A549 (cell line): ENCODE results near the gene TREML2. TPM values are rescaled to one million over a fixed set of nuclear protein-coding genes. Genes with fewer than 3 reads are reported as not detected.
A peak's percentile ranks its signal among the peaks of the same experiment; 100 is the strongest.
"Not testable (repeated sequence)": the region's sequence is repeated elsewhere in the genome, so short reads cannot be mapped to it uniquely, and the experiment has no call there.

ENCODE experiments used
- ATAC-seq, 2 experiments: fragments of 200-7000 bp in 1 of 2; fragments of >200 bp in 1 of 2; cut with Nextera tagmentation in 1 of 2; cut with Tn5 transposase in 1 of 2; 3 replicates each; pipeline versions ENCODE4 v1.8.0 to v1.9.1; 2018 to 2020; ENCODE audit warnings: mild to moderate bottlenecking in 1 of 2, moderate library complexity in 1 of 2
- CTCF ChIA-PET: fragments of 300-600 bp; sonication (Branson Sonifier 250); formaldehyde crosslinking; extraction: SDS; loops from one replicate; lab custom pipeline; 2021; ENCODE audit warnings: antibody characterized with exemption, inconsistent platforms; lab: Yijun Ruan, JAX
- POLR2A ChIA-PET: fragments of 350-600 bp; formaldehyde crosslinking; extraction: SDS; loops from one replicate; lab custom pipeline; 2021; ENCODE audit warnings: antibody characterized with exemption, inconsistent platforms; lab: Yijun Ruan, JAX
- DNase-seq, 2 experiments: peaks; one replicate each; pipeline versions ENCODE4 v3.0.0 to v3.0.0-alpha.2; 2011 to 2016; ENCODE audit warnings: low read depth in 1 of 2, low spot score in 1 of 2
- FAIRE-seq: peaks from 2 replicates; lab custom pipeline; 2011; peaks lifted over from hg19 to GRCh38; lab: Jason Lieb, UNC
- H3K27ac ChIP-seq, 2 experiments: fragments of >200 bp; sonication (Bioruptor Twin); formaldehyde crosslinking; 3 replicates each; pipeline ENCODE4 v1.5.1; 2016 to 2017
- H3K4me1 ChIP-seq: fragments of >200 bp; sonication (Bioruptor Twin); formaldehyde crosslinking; 3 replicates; pipeline ENCODE4 v1.6.1; 2016
- H3K4me2 ChIP-seq: fragments of >200 bp; sonication (Bioruptor Twin); formaldehyde crosslinking; 3 replicates; pipeline ENCODE4 v1.6.1; 2016
- H3K4me3 ChIP-seq: fragments of >200 bp; sonication (Bioruptor Twin); formaldehyde crosslinking; 3 replicates; pipeline ENCODE4 v1.5.1; 2016
- H3K9me3 ChIP-seq: fragments of >200 bp; sonication (Bioruptor Twin); formaldehyde crosslinking; 3 replicates; pipeline ENCODE4 v1.6.1; 2016
- BHLHE40 ChIP-seq: IDR thresholded peaks from 2 replicates; pipeline ENCODE4 v1.6.1; 2012; ENCODE audit warnings: low read depth, low read length, inconsistent platforms
- CHD4 ChIP-seq: fragments of 200-600 bp; sonication (generic); IDR thresholded peaks from 2 replicates; pipeline ENCODE4 v1.6.1; 2016; ENCODE audit warnings: antibody characterized with exemption, mild to moderate bottlenecking, borderline replicate concordance
- ELK1 ChIP-seq: fragments of 150-350 bp; IDR thresholded peaks from 2 replicates; pipeline ENCODE4 v1.6.1; 2014; ENCODE audit warnings: low read depth, mild to moderate bottlenecking, low read length
- EP300 ChIP-seq, 2 experiments: fragments of >200 bp; sonication (Bioruptor Twin); formaldehyde crosslinking; IDR thresholded peaks; 2 replicates in 1 of 2; 3 replicates in 1 of 2; pipeline ENCODE4 v1.6.1; 2016 to 2017
- FOSL2 ChIP-seq, 2 experiments: fragments of 450-650 bp in 1 of 2; fragments of >200 bp in 1 of 2; sonication (Bioruptor Twin) in 1 of 2; formaldehyde crosslinking; IDR thresholded peaks; 2 replicates each; pipeline versions ENCODE4 v1.5.0 to v1.6.1; 2016 to 2020; ENCODE audit warnings: mild to moderate bottlenecking in 1 of 2, moderate library complexity in 1 of 2
- HOXA7 ChIP-seq: fragments of 250-450 bp; sonication (Bioruptor Pico); IDR thresholded peaks from 2 replicates; pipeline ENCODE4 v1.5.0; 2020; ENCODE audit warnings: mild to moderate bottlenecking, moderate library complexity
- HOXB13 ChIP-seq: fragments of 250-450 bp; sonication (Bioruptor Pico); IDR thresholded peaks from 2 replicates; pipeline ENCODE4 v1.5.0; 2020; ENCODE audit warnings: low read depth, mild to moderate bottlenecking, moderate library complexity
- KDM1A ChIP-seq: fragments of 200-600 bp; sonication (generic); IDR thresholded peaks from 2 replicates; pipeline ENCODE4 v1.6.1; 2016; ENCODE audit warnings: low read depth, mild to moderate bottlenecking
- MAFK ChIP-seq: fragments of 450-650 bp; IDR thresholded peaks from 2 replicates; pipeline ENCODE4 v1.6.1; 2014; ENCODE audit not compliant: partially characterized antibody
- NPAS2 ChIP-seq: fragments of 250-450 bp; sonication (Bioruptor Pico); IDR thresholded peaks from 2 replicates; pipeline ENCODE4 v1.8.0; 2022; ENCODE audit warnings: mild to moderate bottlenecking, moderate library complexity, borderline replicate concordance
- PHF8 ChIP-seq: fragments of 200-600 bp; sonication (generic); IDR thresholded peaks from 2 replicates; pipeline ENCODE4 v1.6.1; 2016; ENCODE audit warnings: low read depth, mild to moderate bottlenecking, antibody characterized with exemption, moderate library complexity, borderline replicate concordance
- RARB ChIP-seq: fragments of 250-450 bp; sonication (Bioruptor Pico); IDR thresholded peaks from 2 replicates; pipeline ENCODE4 v1.8.0; 2021; ENCODE audit warnings: mild to moderate bottlenecking, moderate library complexity
- RCOR1 ChIP-seq: fragments of 150-350 bp; IDR thresholded peaks from 2 replicates; pipeline ENCODE4 v1.6.1; 2014; ENCODE audit warnings: antibody characterized with exemption, low read length, low read depth
- RFX5 ChIP-seq: fragments of 450-650 bp; IDR thresholded peaks from 2 replicates; pipeline ENCODE4 v1.7.1; 2014; ENCODE audit warnings: antibody characterized with exemption, mild to moderate bottlenecking, moderate library complexity
- RNF2 ChIP-seq: fragments of 200-600 bp; sonication (generic); IDR thresholded peaks from 2 replicates; pipeline ENCODE4 v1.6.1; 2016; ENCODE audit warnings: low read depth, mild to moderate bottlenecking, antibody characterized with exemption, moderate library complexity, borderline replicate concordance
- SMC3 ChIP-seq: fragments of >200 bp; sonication (Bioruptor Twin); formaldehyde crosslinking; IDR thresholded peaks from 3 replicates; pipeline ENCODE4 v1.6.1; 2018; ENCODE audit warnings: inconsistent platforms
- SREBF2 ChIP-seq: fragments of 450-650 bp; IDR thresholded peaks from 2 replicates; pipeline ENCODE4 v1.6.1; 2014; ENCODE audit warnings: mild to moderate bottlenecking, moderate library complexity
- ZFP36 ChIP-seq: fragments of 450-650 bp; IDR thresholded peaks from 2 replicates; pipeline ENCODE4 v1.6.1; 2014; ENCODE audit warnings: borderline replicate concordance; ENCODE audit not compliant: partially characterized antibody
- WGBS: methylation state at CpG from one replicate; pipeline ENCODE4 v1.1.6; 2017; ENCODE audit errors: missing lambda C conversion rate; 5-methylcytosine and 5-hydroxymethylcytosine counted together
- polyA plus RNA-seq, 4 experiments: library from polyadenylated mRNA; depleted of rRNA in 3 of 4; stranded (reverse); fragments of >200 nt; fragmentation: RNase III in 1 of 4; extraction: RNeasy Plus Mini Kit Qiagen cat#74134 plus additional on column Dnase treatment in 1 of 4; gene quantifications; 2 replicates in 3 of 4; 3 replicates in 1 of 4; pipeline ENCODE4 v1.2.3, GENCODE V29; 2011 to 2017

TREML2 gene
- polyA plus RNA-seq, 2 of the 4 experiments (the other 2 are of a cell fraction): not detected

- Histone ChIP-seq H3K9me3 (peaks cover 14% of the 10 kb centered on the region; the same call in 2 of the 3 replicates), H3K4me2 (no peak overlapping the region), H3K27ac (no peak overlapping the region), H3K4me1 (no peaks in the 10 kb centered on the region), H3K4me3 (no peak overlapping the region)
- 29% methylated on average over 2 of the region's 2 CpGs for WGBS
- DNase-seq (no peak), FAIRE-seq (no peak), ATAC-seq (no peak)
- POLR2A ChIA-PET: no interaction called here
- CTCF ChIA-PET: interaction anchor here (0.6 kb wide), 1 partner anchor 16 kb away, joined by 3 read pairs; no protein-coding TSS in a partner anchor
- TF ChIP-seq EP300 (IDR thresholded peaks at IDR 0.05): no peak
- TF ChIP-seq HOXA7 (CRISPR knock-in tag): no peak
- TF ChIP-seq ZFP36: peak; percentile 89
These were observed 11.0 kb downstream of the TREML2 start for GRCh38 chr6:41189967-41190366.

GRCh38 chr6:41189046-41189445 is 11.9 kb downstream of the TREML2 start:
- H3K4me2 ChIP-seq, H3K4me3 ChIP-seq, DNase-seq, CTCF ChIA-PET, POLR2A ChIA-PET, ATAC-seq, H3K27ac ChIP-seq, FAIRE-seq, H3K4me1 ChIP-seq: not testable (repeated sequence)
- H3K9me3 ChIP-seq: peaks cover 14% of the 10 kb centered on the region; the same call in 2 of the 3 replicates

GRCh38 chr6:41187924-41188886 is 12.7 kb downstream of the TREML2 start:
- CTCF ChIA-PET: no interaction called here
- WGBS: 27% methylated on average over 8 of the region's 8 CpGs
- Histone ChIP-seq H3K4me2 (no peak overlapping the region), H3K4me3 (no peak overlapping the region), H3K27ac (no peak overlapping the region), H3K4me1 (no peaks in the 10 kb centered on the region), H3K9me3 (peaks cover 14% of the 10 kb centered on the region; the same call in 2 of the 3 replicates)
- TF ChIP-seq NPAS2 (CRISPR knock-in tag) (no peak), HOXB13 (CRISPR knock-in tag) (no peak), BHLHE40 (no peak), HOXA7 (CRISPR knock-in tag) (no peak), ZFP36 (no peak), FOSL2 (IDR thresholded peaks at IDR 0.05) (no peak), FOSL2 (CRISPR knock-in tag; IDR thresholded peaks at IDR 0.05) (no peak), SREBF2 (no peak), RARB (CRISPR knock-in tag) (no peak), RNF2 (no peak), SMC3 (no peak), PHF8 (no peak), CHD4 (no peak), RFX5 (no peak), RCOR1 (no peak), KDM1A (no peak), ELK1 (no peak), MAFK (no peak)
- DNase-seq: no peak
- no peak for ATAC-seq
- FAIRE-seq: no peak
- POLR2A ChIA-PET: no interaction called here
